NCI-H748 treated with DMSO at 0.1 percent for 48 hours (cell line): Measurements from ENCODE around the gene FILIP1L.
A peak's percentile ranks its signal among the peaks of the same experiment; 100 is the strongest.

Source experiments
- DNase-seq: peaks from one replicate; lab custom pipeline; 2025; lab: John Stamatoyannopoulos, UW

Gene FILIP1L

DNA sequence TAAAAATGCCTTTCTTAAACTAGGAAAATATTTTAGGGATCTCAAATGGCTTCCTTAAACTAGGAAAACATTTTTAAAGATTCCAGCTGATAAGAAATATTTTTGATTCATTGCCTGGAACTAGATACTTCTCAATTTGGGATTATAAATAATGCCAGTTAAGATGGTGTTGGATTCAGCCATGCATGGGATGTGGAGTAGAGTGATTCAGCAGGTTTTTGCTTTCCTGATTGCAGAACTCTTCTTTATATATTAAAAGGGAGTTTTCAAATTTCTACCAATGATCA, 15.6 kb downstream of the FILIP1L start:
- DNase-seq: no peak

DNA sequence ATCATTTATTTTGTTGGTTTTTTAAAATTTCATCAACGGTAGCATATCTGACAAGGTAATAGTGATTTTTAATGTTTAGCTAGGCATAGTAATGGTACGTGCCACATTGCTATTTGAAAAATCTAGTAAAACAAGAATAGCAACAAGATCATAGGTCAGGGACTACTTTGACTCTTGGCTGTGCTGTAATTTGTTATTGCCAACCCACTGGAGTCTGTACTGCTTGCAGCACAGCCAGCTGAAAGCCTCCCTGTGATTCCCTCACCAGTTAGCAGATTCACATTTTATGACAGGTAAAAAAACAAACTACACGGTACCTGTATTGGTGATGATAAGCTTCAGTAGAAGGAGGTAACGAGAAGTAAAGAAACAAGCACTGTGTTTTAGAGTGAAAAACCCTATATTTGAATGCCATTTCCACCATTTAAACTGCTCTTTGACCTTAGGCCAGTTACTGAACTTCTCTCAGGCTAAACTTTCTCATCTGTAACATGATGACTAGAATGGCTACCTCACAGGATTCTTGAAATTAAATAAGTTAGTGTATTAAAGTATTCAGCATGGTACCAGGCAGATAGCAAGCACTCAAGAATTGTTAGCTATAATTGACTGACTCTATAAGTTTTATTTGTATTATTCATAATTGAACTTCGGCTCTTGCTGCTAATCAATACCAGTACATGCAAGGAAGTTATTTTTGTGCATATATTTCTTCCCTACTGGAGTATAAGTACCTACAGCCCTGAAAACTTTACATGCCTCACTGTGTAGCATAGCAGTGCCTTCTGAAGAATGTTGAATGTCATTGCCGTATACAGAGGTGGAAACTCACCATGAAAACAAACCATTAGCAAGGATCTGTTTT, 16.1 kb downstream of the FILIP1L start:
- DNase-seq: no peak

- DNase-seq: no peak
Observed at GRCh38 chr3:100096866-100097265, 17.4 kb downstream of the FILIP1L start.

GRCh38 chr3:100096286-100096685, 18.0 kb downstream of the FILIP1L start:
- DNase-seq: peak; percentile 40

- no peak for DNase-seq
Observed at GRCh38 chr3:100093831-100094230, 20.5 kb downstream of the FILIP1L start.

DNA sequence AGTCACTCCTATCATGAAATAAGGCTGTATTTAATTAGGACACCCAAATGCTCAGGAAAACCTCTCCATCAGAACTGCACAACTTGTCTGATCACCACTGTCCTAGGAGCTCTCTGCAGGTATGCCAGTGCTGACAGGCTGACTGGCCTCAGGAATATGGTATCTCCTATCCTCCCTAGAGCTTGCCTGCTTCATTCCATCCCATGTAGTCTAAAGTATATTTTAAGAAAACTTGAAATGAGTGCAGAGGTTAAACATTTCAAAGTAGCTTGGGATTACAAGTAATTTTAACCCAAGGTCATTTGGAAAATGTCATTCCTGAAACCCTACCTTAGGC, 23.7 kb downstream of the FILIP1L start:
- DNase-seq: no peak

- DNase-seq: no peak
Observed at GRCh38 chr3:100089812-100090668, 24.3 kb downstream of the FILIP1L start.

- DNase-seq: no peak
Observed at GRCh38 chr3:100088735-100089368, 25.4 kb downstream of the FILIP1L start.

- no peak for DNase-seq
Observed at GRCh38 chr3:100087198-100087597, 27.1 kb downstream of the FILIP1L start.

DNA sequence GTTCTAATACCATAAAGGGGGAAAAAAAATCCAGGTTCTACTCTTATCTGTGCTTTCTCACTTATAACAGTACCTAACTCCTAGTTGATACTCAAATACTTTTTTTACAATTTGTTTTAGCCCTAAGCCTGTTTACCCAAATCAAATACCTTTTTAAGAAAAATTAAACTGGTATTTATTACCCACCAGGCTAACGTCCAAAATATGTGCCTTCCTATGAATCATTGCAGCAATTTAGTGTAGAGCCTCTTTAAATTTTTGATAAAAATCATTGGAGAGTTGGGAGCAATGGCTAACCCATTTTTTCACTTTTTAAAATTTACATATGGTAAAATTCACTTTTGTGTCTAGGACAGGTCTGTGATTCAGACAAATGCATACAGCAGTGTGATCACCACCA, 27.9 kb downstream of the FILIP1L start:
- no peak for DNase-seq

GRCh38 chr3:100084100-100084806, 30.0 kb downstream of the FILIP1L start:
- no peak for DNase-seq

- no peak for DNase-seq
Observed at GRCh38 chr3:100083209-100083608, 31.1 kb downstream of the FILIP1L start.

- DNase-seq: no peak
Observed at GRCh38 chr3:100082714-100083113, 31.6 kb downstream of the FILIP1L start.

DNA sequence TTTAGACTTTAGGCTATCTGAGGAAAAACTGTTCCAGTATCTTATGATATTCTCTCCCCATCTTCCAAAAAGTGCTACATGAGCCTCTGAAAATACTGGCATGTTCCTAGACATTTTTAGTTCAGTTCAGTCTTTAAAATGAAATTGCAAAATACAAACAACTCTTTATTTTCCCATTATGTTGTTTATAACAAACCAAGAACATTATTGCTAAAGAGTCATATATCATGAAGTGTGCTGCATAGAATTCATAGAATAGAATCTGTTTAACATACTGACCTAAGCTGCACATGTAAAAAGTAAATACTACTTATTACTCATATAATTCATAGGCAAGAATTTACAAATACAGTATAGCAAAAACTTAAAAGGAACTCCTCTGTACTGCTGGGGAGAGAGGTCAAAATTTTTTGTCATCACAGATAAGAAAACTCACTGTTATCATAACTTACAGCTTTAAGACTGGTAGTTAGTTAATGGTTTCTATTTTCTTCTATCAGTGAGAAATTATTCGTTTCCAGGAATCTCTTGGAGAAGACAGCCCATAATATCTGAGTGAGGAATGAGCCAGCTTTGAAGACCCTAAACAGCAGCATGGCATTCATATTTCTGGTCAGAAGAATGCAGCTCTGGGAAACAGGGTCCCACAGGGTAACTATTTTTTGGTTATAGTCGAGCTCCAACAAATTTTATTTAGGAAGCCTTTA, 32.2 kb downstream of the FILIP1L start:
- no peak for DNase-seq

GRCh38 chr3:100081311-100081710, 33.0 kb downstream of the FILIP1L start:
- no peak for DNase-seq

GRCh38 chr3:100080573-100080972, 33.7 kb downstream of the FILIP1L start:
- no peak for DNase-seq

- no peak for DNase-seq
Observed at GRCh38 chr3:100079328-100079727, 35.0 kb downstream of the FILIP1L start.

DNA sequence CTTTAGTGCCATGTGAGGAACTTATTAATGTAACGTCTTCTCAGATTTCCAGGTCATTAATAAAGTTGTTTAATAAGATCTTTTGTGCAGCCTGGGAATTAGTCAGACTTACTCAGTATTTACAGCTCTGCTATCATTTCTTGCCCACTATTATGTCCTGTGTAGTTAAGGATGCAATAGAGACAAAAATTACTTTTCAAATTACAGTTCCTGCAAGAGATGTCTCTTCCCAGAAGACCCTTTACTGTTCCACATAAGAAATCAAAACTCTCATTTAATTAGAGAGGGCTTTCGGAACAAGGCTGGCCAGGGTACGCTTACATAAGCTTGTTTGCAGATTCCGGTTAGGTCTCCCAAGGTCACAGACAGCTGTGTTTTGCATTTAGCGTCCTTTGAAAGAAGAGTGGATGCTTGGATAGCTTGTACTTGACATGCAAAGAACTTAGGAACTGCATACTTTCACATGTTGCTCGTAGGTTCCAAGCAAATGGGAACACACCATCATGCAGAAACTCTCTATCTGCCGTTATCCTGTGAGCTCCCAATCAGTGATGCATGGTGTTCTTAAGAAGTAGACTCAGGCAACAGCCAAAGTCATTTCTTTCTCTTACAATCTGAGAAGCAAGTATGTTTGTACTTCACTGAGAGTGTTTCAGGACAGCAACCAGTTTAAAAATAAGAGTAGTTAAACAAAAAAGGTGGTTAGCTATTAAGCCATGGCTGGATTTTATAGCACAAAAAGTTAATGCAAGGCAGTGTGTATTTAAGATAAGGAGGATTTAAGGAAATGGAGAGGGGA, 37.4 kb downstream of the FILIP1L start:
- no peak for DNase-seq

DNA sequence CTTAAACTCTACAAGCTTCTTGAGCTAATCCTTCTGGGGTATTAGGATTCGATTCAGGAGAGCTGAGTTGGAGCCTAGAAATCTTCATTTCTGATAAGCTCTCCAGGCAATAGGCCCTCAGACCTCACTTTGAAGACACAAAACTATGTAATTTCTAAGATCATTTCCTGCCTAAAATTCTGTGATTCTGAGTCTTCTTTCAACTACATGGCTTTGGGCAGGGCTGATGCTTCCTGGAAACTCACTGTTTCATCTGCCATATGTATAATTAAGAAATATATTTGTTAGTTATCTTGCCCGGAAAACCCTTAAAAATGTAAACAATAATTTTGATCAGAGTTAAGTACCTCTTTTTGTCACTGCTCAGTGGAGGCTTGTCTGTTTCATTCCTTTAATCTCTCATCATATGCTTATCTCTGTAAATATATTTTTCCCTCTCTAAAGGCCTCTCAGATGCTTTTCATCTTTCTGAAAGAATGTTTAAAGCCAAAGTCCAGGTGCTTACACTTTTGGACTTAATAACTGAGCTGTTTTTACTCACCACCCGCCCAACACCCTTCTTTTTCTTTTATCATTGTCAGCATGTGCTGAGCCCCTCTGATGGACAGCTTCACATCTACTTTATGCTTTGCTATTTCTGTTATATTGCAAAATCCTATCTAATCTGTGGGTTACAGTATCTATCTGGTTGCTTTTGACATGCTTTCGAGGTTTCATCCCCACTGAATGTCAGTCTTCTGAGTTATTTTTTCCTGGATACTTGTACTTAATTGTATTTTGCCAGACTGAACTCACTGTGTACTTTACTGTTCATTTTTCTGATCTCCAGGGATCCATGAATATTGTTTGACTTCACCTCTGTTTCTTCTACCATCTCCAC, 38.2 kb downstream of the FILIP1L start:
- no peak for DNase-seq

DNA sequence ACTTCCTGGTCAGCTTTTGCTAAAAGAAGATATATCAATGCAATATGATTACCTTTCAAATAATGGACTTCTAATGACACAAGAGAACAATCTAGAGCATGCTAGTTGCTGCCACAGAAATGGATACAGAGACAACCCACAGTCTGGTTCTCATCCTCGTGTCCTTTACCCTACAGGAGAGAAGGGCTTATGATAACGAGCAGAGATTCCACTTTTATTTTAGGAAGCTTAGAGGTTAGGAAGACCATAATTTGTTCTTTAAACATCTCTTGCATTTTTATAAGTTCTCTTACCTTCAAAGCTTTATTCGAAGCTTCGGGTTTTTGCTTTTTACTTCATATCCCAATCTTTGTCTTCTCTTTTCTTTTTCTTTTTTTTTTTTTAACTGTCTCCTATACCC, 39.1 kb downstream of the FILIP1L start:
- no peak for DNase-seq
